ENCODE data around the gene TMEM218. TPM values are rescaled to one million over a fixed set of nuclear protein-coding genes. Genes with fewer than 3 reads are reported as not detected.
A peak's percentile ranks its signal among the peaks of the same experiment; 100 is the strongest.

The TMEM218 gene
- 10 to 100 TPM; 50.0 to 52.8 (median 51.2) TPM for polyA plus RNA-seq (ENCODE audit: insufficient read length in 3 of 3)
- long read RNA-seq, donor 1, full-length matches to known transcripts: 5 of 5 reads
- long read RNA-seq, donor 1, partial matches to known transcripts: 0 of 5 reads
- long read RNA-seq, donor 1, other reads (novel, unspliced or antisense): 0 of 5 reads
- long read RNA-seq, donor 2, full-length matches to known transcripts: 7 of 7 reads
- long read RNA-seq, donor 2, partial matches to known transcripts: 0 of 7 reads
- long read RNA-seq, donor 2, other reads (novel, unspliced or antisense): 0 of 7 reads
- long read RNA-seq, donor 3, full-length matches to known transcripts: 4 of 4 reads
- long read RNA-seq, donor 3, partial matches to known transcripts: 0 of 4 reads
- long read RNA-seq, donor 3, other reads (novel, unspliced or antisense): 0 of 4 reads
- long read RNA-seq, donor 4, partial matches to known transcripts: 0 of 9 reads
- long read RNA-seq, donor 4, other reads (novel, unspliced or antisense): 6 of 9 reads
- long read RNA-seq, donor 5, full-length matches to known transcripts: 3 of 3 reads
- long read RNA-seq, donor 5, partial matches to known transcripts: 0 of 3 reads
- long read RNA-seq, donor 5, other reads (novel, unspliced or antisense): 0 of 3 reads
- long read RNA-seq, donor 6, full-length matches to known transcripts: 6 of 6 reads
- long read RNA-seq, donor 6, partial matches to known transcripts: 0 of 6 reads
- long read RNA-seq, donor 6, other reads (novel, unspliced or antisense): 0 of 6 reads
- long read RNA-seq, donor 7, full-length matches to known transcripts: 5 of 5 reads
- long read RNA-seq, donor 7, partial matches to known transcripts: 0 of 5 reads
- long read RNA-seq, donor 7, other reads (novel, unspliced or antisense): 0 of 5 reads
- long read RNA-seq, donor 8, partial matches to known transcripts: 0 of 1 reads
- long read RNA-seq, donor 8, other reads (novel, unspliced or antisense): 0 of 1 reads
- long read RNA-seq, donor 9, full-length matches to known transcripts: 5 of 11 reads
- long read RNA-seq, donor 9, partial matches to known transcripts: 0 of 11 reads
- long read RNA-seq, donor 9, other reads (novel, unspliced or antisense): 6 of 11 reads
- long read RNA-seq, donor 10, full-length matches to known transcripts: 10 of 10 reads
- long read RNA-seq, donor 10, partial matches to known transcripts: 0 of 10 reads
- long read RNA-seq, donor 10, other reads (novel, unspliced or antisense): 0 of 10 reads
- long read RNA-seq, donor 11, full-length matches to known transcripts: 3 of 3 reads
- long read RNA-seq, donor 11, partial matches to known transcripts: 0 of 3 reads
- long read RNA-seq, donor 11, other reads (novel, unspliced or antisense): 0 of 3 reads
- long read RNA-seq, donor 12, full-length matches to known transcripts: 7 of 12 reads
- long read RNA-seq, donor 12, partial matches to known transcripts: 0 of 12 reads
- long read RNA-seq, donor 12, other reads (novel, unspliced or antisense): 5 of 12 reads
- long read RNA-seq, donor 13, partial matches to known transcripts: 0 of 1 reads
- long read RNA-seq, donor 13, other reads (novel, unspliced or antisense): 0 of 1 reads
- long read RNA-seq, donor 14: 0 reads
- long read RNA-seq, donor 15, full-length matches to known transcripts: 7 of 16 reads
- long read RNA-seq, donor 15, partial matches to known transcripts: 0 of 16 reads
- long read RNA-seq, donor 15, other reads (novel, unspliced or antisense): 9 of 16 reads
- long read RNA-seq, donor 16, full-length matches to known transcripts: 5 of 12 reads
- long read RNA-seq, donor 16, partial matches to known transcripts: 0 of 12 reads
- long read RNA-seq, donor 16, other reads (novel, unspliced or antisense): 7 of 12 reads

GRCh38 chr11:125111343-125112207 is at the start of gene TMEM218:
TSS of gene TMEM218 (minus strand) at chr11:125111626. CDS start at chr11:125102241, 9,385 bp downstream.
- DNase-seq: peak; percentile 99

- no peak for DNase-seq
Measured at GRCh38 chr11:125157953-125158680, 46.7 kb upstream of the TMEM218 start.

DNA sequence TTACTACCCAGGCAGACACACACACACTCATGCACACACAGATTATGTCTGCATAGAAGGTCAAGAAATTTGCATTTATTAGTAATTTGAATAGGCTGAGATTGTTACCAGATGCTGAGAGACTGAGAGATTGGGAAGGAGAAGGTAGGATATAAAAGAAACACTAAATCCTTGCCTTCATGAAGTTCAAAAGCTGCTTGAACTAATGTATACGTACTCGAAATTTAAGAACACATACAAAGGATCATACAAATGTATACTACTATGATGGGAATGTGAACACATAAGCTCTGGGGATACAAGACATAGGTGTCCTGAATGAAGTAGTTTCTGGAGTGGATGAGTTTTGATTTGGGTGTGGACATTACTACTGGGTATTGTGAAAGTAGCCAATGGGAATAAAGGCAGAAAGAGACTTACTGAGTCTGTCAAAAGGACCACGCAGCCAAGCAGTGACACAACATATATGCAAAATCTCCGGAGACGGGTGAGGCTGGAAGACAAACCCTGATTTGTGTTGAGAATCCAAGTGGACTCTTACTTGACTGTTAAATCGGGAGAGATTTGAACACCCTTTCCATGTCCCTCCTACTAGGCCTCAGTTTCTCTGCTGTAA is 45.8 kb upstream of the TMEM218 start:
- no peak for DNase-seq

DNA sequence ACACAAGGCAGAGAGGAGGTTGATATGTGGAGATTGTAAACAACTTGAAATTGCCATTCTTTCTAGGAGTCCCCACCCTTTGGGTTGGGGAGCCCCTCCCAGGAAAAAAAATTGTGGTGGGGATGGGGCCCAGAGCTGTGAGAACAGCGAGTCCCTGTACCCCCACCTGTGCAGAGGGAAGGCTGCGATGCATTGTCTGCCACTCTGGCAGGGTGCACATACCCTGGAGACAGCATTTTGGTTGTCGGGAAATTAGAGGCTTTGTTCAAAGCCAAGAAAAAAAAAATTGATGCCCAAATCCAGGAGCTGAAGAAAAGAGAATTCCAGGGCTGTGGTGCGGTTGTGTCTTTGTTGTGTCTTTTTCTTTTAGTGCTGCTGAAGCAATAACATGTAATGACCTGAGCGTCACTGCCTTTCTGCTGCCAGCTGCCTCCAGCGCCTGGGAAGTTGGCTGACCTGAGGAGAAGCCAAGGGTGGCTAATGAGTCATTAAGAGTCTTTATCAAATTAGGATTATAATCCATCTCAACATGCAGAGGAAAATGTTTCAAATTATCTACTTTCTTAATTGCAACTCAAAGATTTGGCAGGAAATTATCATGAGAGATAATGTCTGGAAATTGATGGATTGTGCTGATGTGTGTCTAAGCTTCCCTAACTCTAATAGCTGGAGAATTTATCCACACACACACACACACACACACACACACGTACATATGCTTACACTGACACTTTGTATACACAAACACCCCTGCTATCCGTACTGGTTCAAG is 45.1 kb upstream of the TMEM218 start:
- DNase-seq: no peak

DNA sequence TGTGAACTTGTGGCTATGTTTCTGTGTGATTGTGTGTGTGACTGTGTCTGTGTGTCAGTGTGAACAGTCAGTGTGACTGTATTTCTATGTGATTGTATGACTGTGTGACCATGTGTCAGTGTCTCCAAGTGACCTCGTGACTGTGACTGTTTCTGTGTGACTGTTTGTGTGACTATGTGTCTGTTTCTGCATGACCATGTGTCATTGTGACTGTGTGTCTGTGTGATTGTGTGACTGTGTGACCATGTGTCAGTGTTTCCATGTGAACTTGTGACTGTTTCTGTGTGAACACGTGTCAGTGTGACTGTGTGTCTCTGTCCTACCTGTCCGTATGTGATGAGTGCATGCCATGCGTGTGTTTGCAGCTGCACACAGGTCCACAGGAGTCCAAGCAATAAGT is 44.3 kb upstream of the TMEM218 start:
- no peak for DNase-seq

GRCh38 chr11:125155100-125155444 is 43.6 kb upstream of the TMEM218 start:
- DNase-seq: no peak

DNA sequence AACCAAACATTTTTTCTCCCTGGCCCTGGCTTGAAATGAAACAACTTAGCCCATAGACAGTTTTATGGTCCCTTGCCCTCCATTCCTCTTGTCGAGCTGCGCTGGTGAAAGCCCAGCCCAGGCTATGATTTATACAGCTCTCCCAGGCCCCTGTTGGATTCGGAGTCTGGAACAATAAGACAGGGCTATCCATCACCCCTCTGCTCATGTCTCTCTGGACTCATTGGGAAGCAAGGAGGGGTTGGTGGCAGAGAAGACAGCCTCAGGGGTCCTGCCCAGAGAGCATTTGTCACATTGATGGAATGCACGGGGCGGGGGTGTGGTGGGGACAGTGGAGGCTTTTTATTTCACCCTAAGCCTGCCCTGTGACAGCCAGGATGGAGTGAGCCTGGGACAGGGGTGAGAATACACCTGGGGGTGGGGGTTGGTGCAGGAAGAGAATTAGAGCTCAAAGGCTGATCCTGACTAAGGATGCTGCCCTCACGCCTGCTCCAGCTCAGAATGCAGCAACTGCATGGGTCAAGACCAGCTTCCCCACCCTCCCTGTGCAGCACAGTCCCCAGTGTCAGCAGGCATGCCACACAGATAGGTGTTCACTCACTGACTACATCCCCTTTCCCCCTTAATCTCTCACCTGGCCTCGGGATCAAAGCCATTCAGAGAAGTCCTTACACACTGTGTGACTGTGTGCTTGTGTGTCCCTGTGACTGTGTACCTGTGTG is 43.1 kb upstream of the TMEM218 start:
- peak; percentile 85 for DNase-seq

- DNase-seq: no peak
Measured at GRCh38 chr11:125153837-125154236, 42.4 kb upstream of the TMEM218 start.

- DNase-seq: no peak
Measured at GRCh38 chr11:125148743-125149142, 37.3 kb upstream of the TMEM218 start.

- DNase-seq: no peak
Measured at GRCh38 chr11:125148011-125148410, 36.6 kb upstream of the TMEM218 start.

DNA sequence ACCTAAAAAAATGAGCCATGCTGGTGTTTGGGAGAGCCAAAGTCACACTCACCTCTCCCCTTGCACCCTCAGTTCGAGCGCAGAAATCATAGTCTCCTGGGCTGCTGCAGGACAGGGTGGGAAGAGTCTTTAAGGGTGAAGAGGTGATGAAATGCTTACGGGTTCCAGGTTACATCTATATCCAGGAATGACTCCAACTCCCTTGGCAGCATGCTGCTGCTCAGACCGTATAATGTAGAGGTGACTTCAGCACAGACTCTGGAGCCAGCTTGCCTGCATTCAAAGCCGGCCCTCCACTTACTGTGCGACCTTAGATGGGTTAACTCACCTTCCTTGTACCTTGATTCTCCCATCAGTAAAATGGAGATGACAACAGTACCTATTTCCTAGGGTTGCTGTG is 35.9 kb upstream of the TMEM218 start:
- DNase-seq: no peak

- no peak for DNase-seq
Measured at GRCh38 chr11:125146232-125146631, 34.8 kb upstream of the TMEM218 start.

DNA sequence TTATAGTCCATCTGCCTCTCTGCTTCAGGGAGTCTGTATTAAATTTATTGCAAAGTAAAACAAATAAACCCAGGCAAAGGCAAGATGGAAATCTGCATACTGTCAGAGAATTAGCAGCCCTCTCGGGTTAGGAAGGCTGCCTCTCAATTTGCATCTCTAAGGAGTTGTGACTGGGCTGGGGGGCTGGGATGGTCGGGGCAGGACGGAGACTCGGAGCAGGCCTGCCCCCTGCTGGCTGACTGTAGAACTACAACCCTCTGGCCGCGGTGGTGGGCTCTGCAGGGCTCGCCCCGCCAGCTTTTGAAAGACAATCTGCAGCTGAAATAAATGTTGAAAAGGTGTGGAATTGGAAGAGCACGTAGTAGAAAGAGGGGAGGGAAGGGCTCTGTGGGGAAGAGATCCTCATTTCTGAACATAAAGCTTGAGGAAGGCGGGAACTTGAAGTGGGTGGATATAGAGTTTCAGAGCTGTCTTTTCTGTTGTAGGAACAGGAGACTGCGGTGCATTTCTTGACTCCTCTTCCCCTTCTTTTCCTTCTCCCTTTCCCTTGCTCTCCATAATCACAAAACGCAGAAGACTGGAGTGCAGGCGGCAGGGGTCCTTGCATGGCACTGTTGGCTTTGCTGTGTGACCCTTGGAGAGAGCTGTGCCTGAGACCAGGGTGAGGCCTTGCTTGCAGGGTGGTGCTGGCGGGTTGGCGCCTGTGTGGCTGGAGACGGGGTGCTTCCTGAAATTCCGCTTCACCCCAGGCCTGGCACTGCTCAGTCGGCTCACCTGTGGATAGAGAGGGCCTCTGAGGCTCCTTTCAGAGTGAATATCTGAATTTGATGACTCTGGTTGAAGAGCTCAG is 30.5 kb upstream of the TMEM218 start:
- no peak for DNase-seq

- DNase-seq: no peak
Measured at GRCh38 chr11:125141178-125141577, 29.8 kb upstream of the TMEM218 start.

GRCh38 chr11:125140233-125140632 is 28.8 kb upstream of the TMEM218 start:
- no peak for DNase-seq

DNA sequence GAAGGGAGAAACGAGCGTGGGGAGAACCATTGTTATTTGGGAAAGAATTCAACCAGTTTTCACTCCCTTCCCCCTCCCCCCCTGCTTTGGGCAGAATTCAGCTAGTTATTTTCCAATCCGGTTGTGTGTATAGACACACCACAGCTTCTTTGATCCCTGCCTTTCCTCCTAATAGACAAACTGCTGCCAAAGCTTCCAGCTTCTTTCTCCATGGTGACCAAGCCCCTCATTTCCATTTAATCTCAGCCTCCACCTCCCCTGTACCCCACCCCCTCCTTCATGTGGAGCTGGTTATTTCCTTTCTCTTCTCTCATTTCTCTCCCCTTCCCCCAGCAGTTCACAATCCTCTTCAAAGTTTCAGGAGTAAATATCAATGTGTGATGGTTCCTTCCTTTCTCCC is 28.4 kb upstream of the TMEM218 start:
- no peak for DNase-seq
